Osteoblast (primary cell): ENCODE results near the gene ELOVL2. TPM values are rescaled to one million over a fixed set of nuclear protein-coding genes. Genes with fewer than 3 reads are reported as not detected.

Source experiments
- DNase-seq: peaks from one replicate; pipeline ENCODE4 v3.0.0; 2011; ENCODE audit warnings: low spot score, mixed read lengths; ENCODE audit not compliant: insufficient read length; ENCODE audit errors: missing footprints
- H2AFZ ChIP-seq: 2 replicates; pipeline ENCODE4 v1.6.0; 2011; ENCODE audit warnings: mild to moderate bottlenecking, low read length
- H3K27ac ChIP-seq: 2 replicates; pipeline ENCODE4 v1.5.1; 2011; ENCODE audit warnings: mild to moderate bottlenecking, low read depth, low read length, moderate library complexity
- H3K27me3 ChIP-seq: 2 replicates; pipeline ENCODE4 v1.6.0; 2012; ENCODE audit warnings: mild to moderate bottlenecking, control low read depth, inconsistent platforms, low read length, moderate library complexity; ENCODE audit not compliant: insufficient read depth
- H3K36me3 ChIP-seq: 2 replicates; pipeline ENCODE4 v1.5.1; 2011; ENCODE audit warnings: mild to moderate bottlenecking, low read length, control low read depth, moderate library complexity; ENCODE audit not compliant: insufficient read depth
- H3K4me1 ChIP-seq: 2 replicates; pipeline ENCODE4 v1.5.1; 2011; ENCODE audit warnings: mild to moderate bottlenecking, low read length, control low read depth, moderate library complexity; ENCODE audit not compliant: insufficient read depth
- H3K4me2 ChIP-seq: 2 replicates; pipeline ENCODE4 v1.6.0; 2011; ENCODE audit warnings: mild to moderate bottlenecking, low read length; ENCODE audit not compliant: insufficient read depth
- H3K4me3 ChIP-seq: fragments of 200-600 bp; sonication (generic); 3 replicates; pipeline ENCODE4 v1.5.1; 2012; ENCODE audit warnings: mild to moderate bottlenecking, low read length, inconsistent platforms; ENCODE audit not compliant: insufficient read depth
- H3K79me2 ChIP-seq: 2 replicates; pipeline ENCODE4 v1.6.0; 2012; ENCODE audit warnings: mild to moderate bottlenecking, low read length, control low read depth, inconsistent platforms; ENCODE audit not compliant: insufficient read depth
- H3K9me3 ChIP-seq: 2 replicates; pipeline ENCODE4 v1.5.1; 2011; ENCODE audit warnings: low read depth, low read length, control low read depth
- H4K20me1 ChIP-seq: 2 replicates; pipeline ENCODE4 v1.6.0; 2012; ENCODE audit warnings: mild to moderate bottlenecking, low read length, control low read depth; ENCODE audit not compliant: insufficient read depth
- total RNA-seq: library from RNA; depleted of rRNA; stranded (reverse); fragments of >200 nt; gene quantifications from 2 replicates; pipeline ENCODE4 v1.2.3, GENCODE V29; 2012
- TF ChIP-seq, protein P1 (sequence below): IDR thresholded peaks from 2 replicates; pipeline ENCODE4 v1.5.1; 2011; ENCODE audit warnings: mild to moderate bottlenecking, low read depth, low read length, moderate library complexity; ENCODE audit errors: extremely low read depth

Gene ELOVL2
- total RNA-seq, 1 donor: under 0.01 TPM

DNA sequence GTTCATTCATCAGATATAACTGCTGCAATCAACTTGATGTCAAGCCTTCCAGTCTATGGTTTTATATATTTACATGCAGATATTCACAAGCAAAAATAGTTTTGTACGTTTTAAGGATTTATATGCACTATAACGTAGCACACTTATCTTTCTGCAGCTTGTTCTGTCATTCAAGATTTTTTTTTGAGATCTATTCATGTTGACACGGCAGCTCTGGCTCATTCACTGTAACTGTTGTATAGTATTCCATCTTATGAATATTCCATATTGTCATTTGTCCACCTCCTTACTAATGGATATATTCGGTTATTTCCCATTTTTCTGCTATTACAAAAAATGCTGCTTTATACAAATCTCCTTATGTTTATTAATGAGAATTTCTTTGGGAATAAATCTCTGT lies 13.2 kb downstream of the ELOVL2 start:
- no peaks in the 10 kb centered on the region for H3K79me2 ChIP-seq
- peaks cover 10% of the 10 kb centered on the region for H3K4me1 ChIP-seq
- peaks cover 15% of the 10 kb centered on the region for H3K27me3 ChIP-seq
- H3K27ac ChIP-seq: no peak overlapping the region
- H3K36me3 ChIP-seq: no peaks in the 10 kb centered on the region
- no peak for DNase-seq
- no peaks in the 10 kb centered on the region for H4K20me1 ChIP-seq
- TF ChIP-seq, protein P1, sequence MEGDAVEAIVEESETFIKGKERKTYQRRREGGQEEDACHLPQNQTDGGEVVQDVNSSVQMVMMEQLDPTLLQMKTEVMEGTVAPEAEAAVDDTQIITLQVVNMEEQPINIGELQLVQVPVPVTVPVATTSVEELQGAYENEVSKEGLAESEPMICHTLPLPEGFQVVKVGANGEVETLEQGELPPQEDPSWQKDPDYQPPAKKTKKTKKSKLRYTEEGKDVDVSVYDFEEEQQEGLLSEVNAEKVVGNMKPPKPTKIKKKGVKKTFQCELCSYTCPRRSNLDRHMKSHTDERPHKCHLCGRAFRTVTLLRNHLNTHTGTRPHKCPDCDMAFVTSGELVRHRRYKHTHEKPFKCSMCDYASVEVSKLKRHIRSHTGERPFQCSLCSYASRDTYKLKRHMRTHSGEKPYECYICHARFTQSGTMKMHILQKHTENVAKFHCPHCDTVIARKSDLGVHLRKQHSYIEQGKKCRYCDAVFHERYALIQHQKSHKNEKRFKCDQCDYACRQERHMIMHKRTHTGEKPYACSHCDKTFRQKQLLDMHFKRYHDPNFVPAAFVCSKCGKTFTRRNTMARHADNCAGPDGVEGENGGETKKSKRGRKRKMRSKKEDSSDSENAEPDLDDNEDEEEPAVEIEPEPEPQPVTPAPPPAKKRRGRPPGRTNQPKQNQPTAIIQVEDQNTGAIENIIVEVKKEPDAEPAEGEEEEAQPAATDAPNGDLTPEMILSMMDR: no peak
- H3K9me3 ChIP-seq: no peaks in the 10 kb centered on the region
- H3K4me2 ChIP-seq: no peak overlapping the region
- H2AFZ ChIP-seq: no peak overlapping the region
- no peak overlapping the region for H3K4me3 ChIP-seq

DNA sequence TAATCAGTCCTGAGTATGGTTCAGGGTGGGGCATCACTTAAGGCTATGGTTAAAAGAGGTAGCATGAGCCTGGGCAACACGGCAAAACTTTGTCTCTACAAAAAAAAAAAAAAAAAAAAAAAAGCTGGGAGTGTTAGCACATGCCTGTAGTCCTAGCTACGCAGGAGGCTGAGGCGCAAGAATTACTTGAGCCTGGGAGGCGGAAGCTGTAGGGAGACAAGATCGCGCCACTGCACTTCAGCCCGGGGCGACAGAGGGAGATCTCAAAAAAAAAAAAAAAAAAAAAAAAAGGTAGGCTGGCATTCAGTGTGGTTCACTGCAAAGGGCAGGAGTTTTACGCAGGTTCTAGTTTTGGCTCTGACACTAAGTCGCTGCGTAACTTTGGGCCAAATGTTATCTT lies 15.1 kb downstream of the ELOVL2 start:
- H3K4me1 ChIP-seq: peaks cover 7% of the 10 kb centered on the region
- no peaks in the 10 kb centered on the region for H3K79me2 ChIP-seq
- DNase-seq: no peak
- H3K4me3 ChIP-seq: no peak overlapping the region
- H3K36me3 ChIP-seq: no peaks in the 10 kb centered on the region
- H3K27me3 ChIP-seq: peaks cover 25% of the 10 kb centered on the region
- no peaks in the 10 kb centered on the region for H4K20me1 ChIP-seq
- H3K9me3 ChIP-seq: no peaks in the 10 kb centered on the region
- H3K27ac ChIP-seq: no peak overlapping the region
- TF ChIP-seq, protein P1: no peak
- no peak overlapping the region for H3K4me2 ChIP-seq
- H2AFZ ChIP-seq: no peak overlapping the region

DNA sequence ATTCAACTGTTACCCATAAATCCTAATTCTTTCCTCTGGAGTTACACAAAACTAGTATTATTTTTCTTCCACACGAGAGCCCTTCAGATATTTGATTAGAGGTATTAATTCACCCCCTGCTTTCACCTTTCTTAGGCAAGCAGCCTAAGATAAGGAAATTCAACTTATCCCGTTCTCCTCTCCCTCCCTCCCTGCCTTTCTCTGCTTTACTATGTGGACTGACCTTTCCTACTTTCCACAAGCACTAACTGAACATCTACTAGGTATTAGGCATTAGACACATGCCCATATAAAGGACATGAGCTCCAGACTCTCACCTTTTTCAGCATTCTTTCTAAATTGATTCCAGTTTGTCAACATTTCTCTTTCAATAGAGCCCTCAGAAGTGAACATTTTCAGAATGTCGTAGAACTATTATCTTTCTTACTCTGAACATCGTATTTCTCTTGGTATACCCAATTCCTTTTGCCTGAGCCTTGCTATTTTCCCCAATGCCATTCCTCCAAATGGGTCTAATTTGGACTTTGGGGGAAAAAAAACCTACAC lies 16.5 kb downstream of the ELOVL2 start:
- Histone ChIP-seq H4K20me1 (no peaks in the 10 kb centered on the region), H3K27ac (no peak overlapping the region), H3K4me1 (no peaks in the 10 kb centered on the region), H3K27me3 (peaks cover 25% of the 10 kb centered on the region), H3K4me2 (no peak overlapping the region), H3K4me3 (no peak overlapping the region), H3K9me3 (no peaks in the 10 kb centered on the region), H3K79me2 (no peaks in the 10 kb centered on the region), H3K36me3 (no peaks in the 10 kb centered on the region), H2AFZ (no peak overlapping the region)
- TF ChIP-seq, protein P1: no peak
- DNase-seq: no peak

DNA sequence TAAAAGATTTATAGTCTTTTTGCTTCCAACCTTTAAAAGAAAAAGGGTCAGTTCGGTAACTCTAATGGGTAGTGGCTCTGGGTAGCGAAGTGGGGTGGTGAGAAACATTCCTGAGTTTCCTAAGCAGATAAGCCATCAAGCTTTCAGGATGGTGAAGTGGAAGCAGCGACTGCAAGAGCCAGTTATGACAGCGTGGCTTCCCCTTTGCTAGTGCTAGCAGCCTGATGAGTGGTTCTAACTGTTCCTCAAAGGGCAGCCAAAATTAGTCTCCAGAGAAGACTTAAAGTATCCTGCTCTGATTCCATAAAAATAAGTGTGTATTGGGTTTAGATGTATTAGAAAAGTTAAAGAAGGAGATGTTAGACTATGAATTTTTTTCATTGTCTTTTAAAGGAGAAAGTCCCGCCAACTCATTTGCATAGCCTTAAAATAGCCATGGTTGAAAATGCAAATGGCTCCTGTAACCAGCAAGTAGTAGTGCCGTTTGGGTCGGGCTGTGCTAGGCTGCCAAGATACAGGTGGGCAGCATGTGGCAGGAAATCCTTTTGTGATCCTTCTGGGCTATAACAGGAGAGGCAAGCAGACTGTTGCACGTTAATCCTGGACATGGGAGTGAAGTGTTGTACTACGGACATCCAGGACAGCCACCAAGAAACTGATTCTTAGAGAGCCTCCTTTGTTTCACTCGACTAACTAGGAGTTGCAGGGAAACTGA lies 18.0 kb downstream of the ELOVL2 start:
- Histone ChIP-seq H3K27ac (no peak overlapping the region), H3K4me2 (no peak overlapping the region), H3K27me3 (peaks cover 29% of the 10 kb centered on the region), H2AFZ (no peak overlapping the region), H4K20me1 (no peaks in the 10 kb centered on the region), H3K9me3 (no peaks in the 10 kb centered on the region), H3K4me3 (no peak overlapping the region), H3K36me3 (no peaks in the 10 kb centered on the region), H3K4me1 (no peaks in the 10 kb centered on the region), H3K79me2 (no peaks in the 10 kb centered on the region)
- DNase-seq: no peak
- TF ChIP-seq, protein P1: no peak
